GM12878 (cell line): ENCODE results near the gene IPCEF1. TPM values are rescaled to one million over a fixed set of nuclear protein-coding genes. Genes with fewer than 3 reads are reported as not detected.
A peak's percentile ranks its signal among the peaks of the same experiment; 100 is the strongest.

Source experiments
- ATF7 ChIP-seq: fragments of 450-650 bp; IDR thresholded peaks from 2 replicates; pipeline ENCODE4 v1.6.1; 2016; ENCODE audit warnings: low read depth, mild to moderate bottlenecking
- FOXM1 ChIP-seq: IDR thresholded peaks from 2 replicates; pipeline ENCODE4 v1.6.1; 2012; ENCODE audit warnings: low read depth, mild to moderate bottlenecking, inconsistent platforms, low read length, moderate library complexity
- HDGF ChIP-seq: fragments of 450-650 bp; IDR thresholded peaks from 2 replicates; pipeline ENCODE4 v1.6.1; 2016; ENCODE audit warnings: antibody characterized with exemption
- IKZF2 ChIP-seq, 2 experiments: fragments of 450-650 bp; IDR thresholded peaks; 2 replicates each; pipeline ENCODE4 v1.6.1; 2017; ENCODE audit warnings: mild to moderate bottlenecking in 2 of 2, moderate library complexity in 2 of 2
- MEF2A ChIP-seq: IDR thresholded peaks from 2 replicates; pipeline ENCODE4 v1.6.1; 2011; ENCODE audit warnings: low read depth, mild to moderate bottlenecking, low read length, moderate library complexity; ENCODE audit not compliant: insufficient read depth
- MTA3 ChIP-seq: IDR thresholded peaks from 2 replicates; pipeline ENCODE4 v1.6.1; 2012; ENCODE audit warnings: low read length, inconsistent platforms, borderline replicate concordance
- POU2F2 ChIP-seq: IDR thresholded peaks from 3 replicates; pipeline ENCODE4 v1.6.1; 2011; ENCODE audit warnings: low read depth, mild to moderate bottlenecking, low read length, borderline replicate concordance
- SIX5 ChIP-seq: IDR thresholded peaks from 2 replicates; pipeline ENCODE4 v1.6.1; 2011; ENCODE audit warnings: mild to moderate bottlenecking, low read depth, low read length, moderate library complexity; ENCODE audit not compliant: severe bottlenecking
- SUPT20H ChIP-seq: IDR thresholded peaks from 2 replicates; pipeline ENCODE4 v1.6.1; 2011; ENCODE audit warnings: low read depth, mild to moderate bottlenecking, low read length, moderate library complexity, borderline replicate concordance; ENCODE audit not compliant: control insufficient read depth
- TCF12 ChIP-seq: IDR thresholded peaks from 2 replicates; pipeline ENCODE4 v1.6.1; 2011; ENCODE audit warnings: low read depth, mild to moderate bottlenecking, low read length
- polyA plus RNA-seq, 11 experiments: library from polyadenylated mRNA; depleted of rRNA in 4 of 11; unstranded in 6 of 11; stranded (reverse) in 5 of 11; fragments of >200 nt; fragmentation: Nextera tagmentation in 4 of 11; fragmentation: Illumina TruSeq in 1 of 11; extraction: Ambion mirVana in 4 of 11; extraction: Trizol in 1 of 11; gene quantifications; 1 replicate in 1 of 11; 2 replicates in 10 of 11; pipeline versions ENCODE4 v1.2.1 to v1.2.3, GENCODE V29; 2011 to 2016; ENCODE audit warnings: inconsistent platforms in 2 of 11, missing spikeins in 2 of 11, low read depth in 1 of 11
- total RNA-seq, 4 experiments: library from RNA; depleted of rRNA in 3 of 4; stranded (reverse); fragments of >200 nt in 3 of 4; fragmentation: Illumina TruSeq in 1 of 4; extraction: Trizol in 1 of 4; gene quantifications; 2 replicates each; pipeline versions ENCODE4 v1.2.1 to v1.2.3, GENCODE V29; 2013 to 2021
- TF ChIP-seq, protein P1 (sequence below): fragments of 450-650 bp; IDR thresholded peaks from 2 replicates; pipeline ENCODE4 v1.6.1; 2017; ENCODE audit warnings: mild to moderate bottlenecking, moderate library complexity
- TF ChIP-seq, protein P2 (sequence below): fragments of 450-650 bp; IDR thresholded peaks from 2 replicates; pipeline ENCODE4 v1.6.1; 2017; ENCODE audit warnings: mild to moderate bottlenecking, moderate library complexity

Gene IPCEF1
- total and polyA plus RNA-seq, 10 of the 15 experiments (the other 5 are each of a cell fraction or from before 2014, with no cell fraction given): 1.3 to 137 (median 4.2) TPM

- TF ChIP-seq POU2F2 (0 out of 3 replicates have a peak, but pooled peaks have one; percentile 40), SUPT20H (no peak), FOXM1 (0 out of 2 replicates have a peak, but pooled peaks have one; percentile 20), TCF12 (0 out of 2 replicates have a peak, but pooled peaks have one; percentile 18), IKZF2 (IDR thresholded peaks at IDR 0.05) (peak; percentile 75 to 81; a peak in 3 of 4 replicates), MTA3 (no peak), ATF7 (0 out of 2 replicates have a peak, but pooled peaks have one; percentile 60), SIX5 (no peak), HDGF (0 out of 2 replicates have a peak, but pooled peaks have one; percentile 26), MEF2A (peak; percentile 90; the same call in 1 of the 2 replicates)
- TF ChIP-seq, protein P1, sequence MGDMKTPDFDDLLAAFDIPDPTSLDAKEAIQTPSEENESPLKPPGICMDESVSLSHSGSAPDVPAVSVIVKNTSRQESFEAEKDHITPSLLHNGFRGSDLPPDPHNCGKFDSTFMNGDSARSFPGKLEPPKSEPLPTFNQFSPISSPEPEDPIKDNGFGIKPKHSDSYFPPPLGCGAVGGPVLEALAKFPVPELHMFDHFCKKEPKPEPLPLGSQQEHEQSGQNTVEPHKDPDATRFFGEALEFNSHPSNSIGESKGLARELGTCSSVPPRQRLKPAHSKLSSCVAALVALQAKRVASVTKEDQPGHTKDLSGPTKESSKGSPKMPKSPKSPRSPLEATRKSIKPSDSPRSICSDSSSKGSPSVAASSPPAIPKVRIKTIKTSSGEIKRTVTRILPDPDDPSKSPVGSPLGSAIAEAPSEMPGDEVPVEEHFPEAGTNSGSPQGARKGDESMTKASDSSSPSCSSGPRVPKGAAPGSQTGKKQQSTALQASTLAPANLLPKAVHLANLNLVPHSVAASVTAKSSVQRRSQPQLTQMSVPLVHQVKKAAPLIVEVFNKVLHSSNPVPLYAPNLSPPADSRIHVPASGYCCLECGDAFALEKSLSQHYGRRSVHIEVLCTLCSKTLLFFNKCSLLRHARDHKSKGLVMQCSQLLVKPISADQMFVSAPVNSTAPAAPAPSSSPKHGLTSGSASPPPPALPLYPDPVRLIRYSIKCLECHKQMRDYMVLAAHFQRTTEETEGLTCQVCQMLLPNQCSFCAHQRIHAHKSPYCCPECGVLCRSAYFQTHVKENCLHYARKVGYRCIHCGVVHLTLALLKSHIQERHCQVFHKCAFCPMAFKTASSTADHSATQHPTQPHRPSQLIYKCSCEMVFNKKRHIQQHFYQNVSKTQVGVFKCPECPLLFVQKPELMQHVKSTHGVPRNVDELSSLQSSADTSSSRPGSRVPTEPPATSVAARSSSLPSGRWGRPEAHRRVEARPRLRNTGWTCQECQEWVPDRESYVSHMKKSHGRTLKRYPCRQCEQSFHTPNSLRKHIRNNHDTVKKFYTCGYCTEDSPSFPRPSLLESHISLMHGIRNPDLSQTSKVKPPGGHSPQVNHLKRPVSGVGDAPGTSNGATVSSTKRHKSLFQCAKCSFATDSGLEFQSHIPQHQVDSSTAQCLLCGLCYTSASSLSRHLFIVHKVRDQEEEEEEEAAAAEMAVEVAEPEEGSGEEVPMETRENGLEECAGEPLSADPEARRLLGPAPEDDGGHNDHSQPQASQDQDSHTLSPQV: no peak; the same call in 1 of the 2 replicates
- TF ChIP-seq, protein P2, sequence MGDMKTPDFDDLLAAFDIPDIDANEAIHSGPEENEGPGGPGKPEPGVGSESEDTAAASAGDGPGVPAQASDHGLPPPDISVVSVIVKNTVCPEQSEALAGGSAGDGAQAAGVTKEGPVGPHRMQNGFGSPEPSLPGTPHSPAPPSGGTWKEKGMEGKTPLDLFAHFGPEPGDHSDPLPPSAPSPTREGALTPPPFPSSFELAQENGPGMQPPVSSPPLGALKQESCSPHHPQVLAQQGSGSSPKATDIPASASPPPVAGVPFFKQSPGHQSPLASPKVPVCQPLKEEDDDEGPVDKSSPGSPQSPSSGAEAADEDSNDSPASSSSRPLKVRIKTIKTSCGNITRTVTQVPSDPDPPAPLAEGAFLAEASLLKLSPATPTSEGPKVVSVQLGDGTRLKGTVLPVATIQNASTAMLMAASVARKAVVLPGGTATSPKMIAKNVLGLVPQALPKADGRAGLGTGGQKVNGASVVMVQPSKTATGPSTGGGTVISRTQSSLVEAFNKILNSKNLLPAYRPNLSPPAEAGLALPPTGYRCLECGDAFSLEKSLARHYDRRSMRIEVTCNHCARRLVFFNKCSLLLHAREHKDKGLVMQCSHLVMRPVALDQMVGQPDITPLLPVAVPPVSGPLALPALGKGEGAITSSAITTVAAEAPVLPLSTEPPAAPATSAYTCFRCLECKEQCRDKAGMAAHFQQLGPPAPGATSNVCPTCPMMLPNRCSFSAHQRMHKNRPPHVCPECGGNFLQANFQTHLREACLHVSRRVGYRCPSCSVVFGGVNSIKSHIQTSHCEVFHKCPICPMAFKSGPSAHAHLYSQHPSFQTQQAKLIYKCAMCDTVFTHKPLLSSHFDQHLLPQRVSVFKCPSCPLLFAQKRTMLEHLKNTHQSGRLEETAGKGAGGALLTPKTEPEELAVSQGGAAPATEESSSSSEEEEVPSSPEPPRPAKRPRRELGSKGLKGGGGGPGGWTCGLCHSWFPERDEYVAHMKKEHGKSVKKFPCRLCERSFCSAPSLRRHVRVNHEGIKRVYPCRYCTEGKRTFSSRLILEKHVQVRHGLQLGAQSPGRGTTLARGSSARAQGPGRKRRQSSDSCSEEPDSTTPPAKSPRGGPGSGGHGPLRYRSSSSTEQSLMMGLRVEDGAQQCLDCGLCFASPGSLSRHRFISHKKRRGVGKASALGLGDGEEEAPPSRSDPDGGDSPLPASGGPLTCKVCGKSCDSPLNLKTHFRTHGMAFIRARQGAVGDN: 0 out of 2 replicates have a peak, but pooled peaks have one; percentile 37
Observed at GRCh38 chr6:154258064-154258757, 98.4 kb downstream of the IPCEF1 start (continued).
